Activated CD4-positive, alpha-beta memory T cell treated with anti-CD3 and anti-CD28 coated beads for 36 hours (primary cell): ENCODE measurements around the gene PGBD5. TPM values are rescaled to one million over a fixed set of nuclear protein-coding genes. Genes with fewer than 3 reads are reported as not detected.

Experiments used
- total RNA-seq, 2 experiments: library from RNA; stranded (reverse); gene quantifications; one replicate each; pipeline ENCODE4 v1.2.3, GENCODE V29; 2021

The PGBD5 gene
- total RNA-seq, 2 experiments from 2014 or later = 0.02 TPM; not detected in 1

Other genes starting within 250 kb of the PGBD5 start
- gene COG2, start 216.1 kb upstream of the PGBD5 start, total RNA-seq = 10 to 100 TPM; 29.6 to 32.3 TPM